Vagina (tissue), 2 donors: ENCODE results near the gene PCNA. TPM values are rescaled to one million over a fixed set of nuclear protein-coding genes. Genes with fewer than 3 reads are reported as not detected.

Source experiments
- DNase-seq, 2 donors: peaks; one replicate each; pipeline ENCODE4 v3.0.0-alpha.2; 2017; ENCODE audit errors: extremely low spot score in 2 of 2
- H3K27ac ChIP-seq: fragments of 200-600 bp; sonication (generic); one replicate; pipeline ENCODE4 v1.5.1; 2019
- H3K27me3 ChIP-seq: fragments of 200-600 bp; sonication (generic); one replicate; pipeline ENCODE4 v1.5.1; 2019
- H3K36me3 ChIP-seq, 2 donors: fragments of 200-600 bp; sonication (generic); one replicate each; pipeline ENCODE4 v1.5.1; 2017 to 2019
- H3K4me1 ChIP-seq: fragments of 200-600 bp; sonication (generic); one replicate; pipeline ENCODE4 v1.5.1; 2019
- H3K4me3 ChIP-seq, 2 donors: fragments of 200-600 bp; sonication (generic); 1 replicate in 1 of 2; 2 replicates in 1 of 2; pipeline ENCODE4 v1.5.1; 2016 to 2019
- H3K9me3 ChIP-seq: fragments of 200-600 bp; sonication (generic); one replicate; pipeline ENCODE4 v1.5.1; 2019
- CTCF ChIP-seq, 3 experiments: fragments of 450-650 bp in 2 of 3; fragments of 200-600 bp in 1 of 3; sonication (generic) in 1 of 3; IDR thresholded peaks; one replicate each; pipeline ENCODE4 v1.5.1; 2017 to 2019; ENCODE audit warnings: antibody characterized with exemption in 3 of 3, mild to moderate bottlenecking in 2 of 3, moderate library complexity in 2 of 3
- POLR2A ChIP-seq, 2 donors: fragments of 450-650 bp; IDR thresholded peaks; one replicate each; pipeline ENCODE4 v1.6.1; 2017; ENCODE audit warnings: antibody characterized with exemption in 2 of 2, mild to moderate bottlenecking in 2 of 2, moderate library complexity in 2 of 2
- POLR2AphosphoS5 ChIP-seq, 2 donors: sonication (generic); formaldehyde crosslinking; IDR thresholded peaks; one replicate each; pipeline ENCODE4 v1.9.0; 2017; ENCODE audit warnings: antibody characterized with exemption in 2 of 2, mild to moderate bottlenecking in 2 of 2, low read depth in 1 of 2; ENCODE audit not compliant: insufficient read depth in 1 of 2
- intact Hi-C: fragments of 100-400 bp; cut with DNase I; formaldehyde crosslinking; loops from one replicate; pipeline ENCODE4 v1.15.1; 2023
- total RNA-seq: library from RNA; depleted of rRNA; stranded (reverse); fragments of >200 nt; gene quantifications from one replicate; pipeline ENCODE4 v1.2.3, GENCODE V29; 2016

The PCNA gene
- total RNA-seq, 1 donor from 2014 or later = 42.2 TPM

DNA sequence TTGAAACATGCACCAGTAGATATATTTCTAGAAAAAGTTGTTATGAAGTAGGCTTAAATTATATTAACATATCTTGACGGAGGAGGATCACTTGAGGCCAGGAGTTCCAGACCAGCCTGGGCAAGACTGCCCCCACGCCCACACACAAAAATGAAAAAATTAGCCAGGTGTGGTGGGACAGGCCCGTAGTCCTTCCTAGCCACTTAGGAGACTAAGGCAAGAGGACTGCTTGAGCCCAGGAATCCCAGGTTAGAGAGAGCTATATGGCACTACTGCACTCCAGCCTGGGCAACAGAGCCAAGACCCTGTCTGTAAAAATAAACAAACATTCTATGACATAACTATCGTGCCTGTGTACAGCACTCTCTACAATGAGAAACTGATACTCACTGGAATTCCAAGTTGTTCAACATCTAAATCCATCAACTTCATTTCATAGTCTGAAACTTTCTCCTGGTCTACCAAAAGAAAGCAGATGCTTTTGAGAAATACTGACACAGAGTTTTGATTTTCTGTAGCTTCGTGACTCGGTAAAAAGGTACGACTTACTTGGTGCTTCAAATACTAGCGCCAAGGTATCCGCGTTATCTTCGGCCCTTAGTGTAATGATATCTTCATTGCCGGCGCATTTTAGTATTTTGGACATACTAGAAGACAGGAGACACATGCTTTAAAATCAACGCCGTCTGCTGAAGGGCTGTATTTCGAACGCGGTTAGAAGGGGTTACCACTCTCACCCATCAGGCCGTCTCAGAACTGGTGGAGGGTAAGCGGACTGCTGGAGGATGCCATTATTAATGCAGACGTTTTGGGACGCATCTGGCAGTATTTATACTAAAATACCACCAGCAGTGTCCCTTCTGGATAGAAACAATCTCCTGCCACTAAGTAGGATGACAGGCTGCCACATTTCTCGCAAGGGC, 1.3 kb downstream of the PCNA start:
- Histone ChIP-seq H3K4me1 (peaks cover 21% of the 10 kb centered on the region), H3K9me3 (no peaks in the 10 kb centered on the region), H3K27ac (peak overlapping the region; percentile 90), H3K4me3 (peak overlapping the region; percentile 57 to 79), H3K27me3 (no peaks in the 10 kb centered on the region), H3K36me3 (peaks cover 0 to 32% of the 10 kb centered on the region in 2 donors)
- intact Hi-C loops = no loop called here
- TF ChIP-seq POLR2A (IDR thresholded peaks at IDR 0.05) = no peak
- TF ChIP-seq CTCF (IDR thresholded peaks at IDR 0.05) = no peak
- TF ChIP-seq POLR2AphosphoS5 (IDR thresholded peaks at IDR 0.05; ENCODE audit: insufficient read depth in 1 of 2, low read depth in 1 of 2) = no peak
- DNase-seq = no peak

DNA sequence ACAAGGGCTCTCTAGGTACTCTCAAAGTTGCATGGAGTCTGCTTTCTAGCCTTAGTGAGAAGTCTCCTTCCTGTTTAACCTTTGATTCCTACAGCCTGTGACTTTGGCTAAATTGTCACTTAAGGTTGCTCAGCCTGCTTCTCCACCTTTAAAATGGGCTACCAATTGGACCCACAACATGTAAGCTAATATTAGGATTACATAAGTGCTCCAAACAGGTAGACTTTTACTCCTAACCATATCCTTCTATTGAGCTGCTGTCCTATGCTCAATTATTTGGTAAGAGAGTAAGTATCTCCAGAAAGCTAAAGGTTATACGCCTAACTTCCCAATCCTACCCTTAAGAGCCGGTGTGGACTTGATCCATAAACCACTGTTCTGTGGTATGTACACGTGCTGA, 2.9 kb downstream of the PCNA start:
- DNase-seq = no peak
- TF ChIP-seq POLR2AphosphoS5 (IDR thresholded peaks at IDR 0.05; ENCODE audit: insufficient read depth in 1 of 2, low read depth in 1 of 2) (no peak), CTCF (IDR thresholded peaks at IDR 0.05) (no peak), POLR2A (IDR thresholded peaks at IDR 0.05) (no peak)
- Histone ChIP-seq H3K36me3 (peaks cover 0 to 32% of the 10 kb centered on the region in 2 donors), H3K27ac (no peak overlapping the region), H3K4me1 (peaks cover 29% of the 10 kb centered on the region), H3K4me3 (no peak overlapping the region), H3K27me3 (no peaks in the 10 kb centered on the region), H3K9me3 (no peaks in the 10 kb centered on the region)
- intact Hi-C loops = no loop called here

DNA sequence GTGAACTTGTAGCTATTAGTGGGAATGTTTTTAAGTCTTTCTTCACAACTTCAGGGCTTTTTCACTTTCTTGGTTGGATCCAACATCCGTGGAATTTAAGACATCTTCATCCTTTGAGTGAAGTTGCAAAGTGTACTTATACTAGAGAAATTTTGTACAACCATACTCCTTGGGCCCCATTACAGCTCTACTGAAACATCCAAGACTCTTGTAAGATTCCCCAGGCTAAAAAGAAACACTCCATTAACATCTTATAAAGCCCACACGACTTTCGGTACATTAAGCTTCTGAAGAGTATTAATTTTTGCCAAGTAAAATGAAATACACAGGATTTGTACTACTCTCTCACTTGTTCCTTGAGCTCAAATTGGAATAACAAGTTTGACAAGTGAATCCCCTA, 5.4 kb downstream of the PCNA start:
- DNase-seq = no peak
- peaks cover 0 to 37% of the 10 kb centered on the region in 2 donors for H3K36me3 ChIP-seq
- no peak overlapping the region for H3K27ac ChIP-seq
- intact Hi-C loops = no loop called here
- no peaks in the 10 kb centered on the region for H3K27me3 ChIP-seq
- H3K4me3 ChIP-seq = no peak overlapping the region
- H3K4me1 ChIP-seq = peaks cover 39% of the 10 kb centered on the region
- TF ChIP-seq POLR2AphosphoS5 (IDR thresholded peaks at IDR 0.05; ENCODE audit: insufficient read depth in 1 of 2, low read depth in 1 of 2) (no peak), CTCF (IDR thresholded peaks at IDR 0.05) (no peak), POLR2A (IDR thresholded peaks at IDR 0.05) (no peak)
- H3K9me3 ChIP-seq = no peaks in the 10 kb centered on the region

- Histone ChIP-seq H3K27ac (peak overlapping the region; percentile 88), H3K27me3 (no peaks in the 10 kb centered on the region), H3K4me1 (peaks cover 33% of the 10 kb centered on the region), H3K36me3 (peaks cover 0 to 42% of the 10 kb centered on the region in 2 donors), H3K9me3 (no peaks in the 10 kb centered on the region), H3K4me3 (peak overlapping the region; percentile 72 to 83)
- no peak for TF ChIP-seq POLR2A (IDR thresholded peaks at IDR 0.05)
- no peak for TF ChIP-seq CTCF (IDR thresholded peaks at IDR 0.05)
- TF ChIP-seq POLR2AphosphoS5 (IDR thresholded peaks at IDR 0.05; ENCODE audit: insufficient read depth in 1 of 2, low read depth in 1 of 2) = no peak
- intact Hi-C loops = no loop called here
- no peak for DNase-seq
These were observed 6.2 kb downstream of the PCNA start for GRCh38 chr20:5113615-5113986.

- Histone ChIP-seq H3K27ac (no peak overlapping the region), H3K4me3 (no peak overlapping the region), H3K36me3 (peaks cover 0 to 44% of the 10 kb centered on the region in 2 donors), H3K27me3 (no peaks in the 10 kb centered on the region), H3K9me3 (no peaks in the 10 kb centered on the region), H3K4me1 (peaks cover 22% of the 10 kb centered on the region)
- TF ChIP-seq CTCF (IDR thresholded peaks at IDR 0.05) (no peak), POLR2AphosphoS5 (IDR thresholded peaks at IDR 0.05; ENCODE audit: insufficient read depth in 1 of 2, low read depth in 1 of 2) (no peak), POLR2A (IDR thresholded peaks at IDR 0.05) (no peak)
- no peak for DNase-seq
- intact Hi-C loops = no loop called here
These were observed 10.5 kb downstream of the PCNA start for GRCh38 chr20:5109276-5109675.
